CD14-positive monocyte (primary cell): ENCODE data around the gene PDE11A. TPM values are rescaled to one million over a fixed set of nuclear protein-coding genes. Genes with fewer than 3 reads are reported as not detected.

Experiments used
- DNase-seq, 3 donors: peaks; one replicate each; pipeline ENCODE4 v3.0.0-alpha.2; 2011 to 2022
- H2AFZ ChIP-seq: 2 replicates; pipeline ENCODE4 v1.6.0; 2012; ENCODE audit warnings: mild to moderate bottlenecking, low read depth, low read length, inconsistent platforms; ENCODE audit not compliant: insufficient read depth, poor library complexity, severe bottlenecking
- H3K27ac ChIP-seq, 2 donors: 1 replicate in 1 of 2; 2 replicates in 1 of 2; pipeline ENCODE4 v1.5.1; 2012 to 2013; ENCODE audit warnings: low read length in 2 of 2, control low read depth in 1 of 2, inconsistent platforms in 1 of 2, low read depth in 1 of 2, mild to moderate bottlenecking in 1 of 2
- H3K27me3 ChIP-seq, 2 donors: one replicate each; pipeline versions ENCODE4 v1.6.0 to v1.6.1; 2011 to 2013; ENCODE audit warnings: low read length in 2 of 2; ENCODE audit not compliant: control insufficient read depth in 2 of 2, insufficient read depth in 2 of 2
- H3K36me3 ChIP-seq, 2 donors: replicated peaks in 1 of 2; 1 replicate in 1 of 2; 2 replicates in 1 of 2; pipeline versions ENCODE4 v1.5.1 to v1.6.1; 2012 to 2013; ENCODE audit warnings: low read length in 2 of 2, control low read depth in 1 of 2, inconsistent platforms in 1 of 2, mild to moderate bottlenecking in 1 of 2; ENCODE audit not compliant: insufficient read depth in 2 of 2, control insufficient read depth in 1 of 2
- H3K4me1 ChIP-seq, 2 donors: 1 replicate in 1 of 2; 2 replicates in 1 of 2; pipeline versions ENCODE4 v1.5.1 to v1.6.1; 2012 to 2013; ENCODE audit warnings: low read length in 2 of 2, control low read depth in 1 of 2, inconsistent platforms in 1 of 2, mild to moderate bottlenecking in 1 of 2, moderate library complexity in 1 of 2; ENCODE audit not compliant: insufficient read depth in 2 of 2, control insufficient read depth in 1 of 2
- H3K4me2 ChIP-seq: replicated peaks from 2 replicates; pipeline ENCODE3; 2012; ENCODE audit warnings: low read length, moderate library complexity, mild to moderate bottlenecking; ENCODE audit not compliant: poor library complexity, severe bottlenecking; ENCODE audit errors: extremely low read depth
- H3K4me3 ChIP-seq, 3 experiments: fragments of 200-600 bp in 1 of 3; sonication (generic) in 1 of 3; replicated peaks in 1 of 3; 1 replicate in 2 of 3; 2 replicates in 1 of 3; pipeline ENCODE4 v1.5.1; 2011 to 2013; ENCODE audit warnings: low read length in 3 of 3, mild to moderate bottlenecking in 3 of 3, control low read depth in 2 of 3, low read depth in 2 of 3, inconsistent platforms in 1 of 3, moderate library complexity in 1 of 3
- H3K79me2 ChIP-seq: 2 replicates; pipeline ENCODE4 v1.6.0; 2012; ENCODE audit warnings: mild to moderate bottlenecking, control low read depth, inconsistent platforms, low read length, moderate library complexity; ENCODE audit not compliant: insufficient read depth
- H3K9ac ChIP-seq: 2 replicates; pipeline ENCODE4 v1.6.0; 2017; ENCODE audit warnings: low read length, mild to moderate bottlenecking; ENCODE audit not compliant: insufficient read depth, poor library complexity, severe bottlenecking
- H3K9me3 ChIP-seq, 2 donors: replicated peaks in 1 of 2; 1 replicate in 1 of 2; 2 replicates in 1 of 2; pipeline versions ENCODE4 v1.5.1 to v1.6.1; 2012 to 2013; ENCODE audit warnings: low read length in 2 of 2, control low read depth in 1 of 2; ENCODE audit not compliant: control insufficient read depth in 1 of 2, insufficient read depth in 1 of 2
- H4K20me1 ChIP-seq: 2 replicates; pipeline ENCODE4 v1.6.0; 2012; ENCODE audit warnings: mild to moderate bottlenecking, low read length, control low read depth, moderate library complexity; ENCODE audit not compliant: insufficient read depth
- H3K27ac Mint-ChIP-seq, 7 donors: one replicate each; pipeline ENCODE4 v1.8.0; 2020; ENCODE audit warnings: mild to moderate bottlenecking in 7 of 7, mixed read lengths in 7 of 7, moderate library complexity in 6 of 7, inconsistent platforms in 2 of 7
- H3K27me3 Mint-ChIP-seq, 3 donors: one replicate each; pipeline ENCODE4 v1.8.0; 2021 to 2022; ENCODE audit warnings: low read depth in 3 of 3, mild to moderate bottlenecking in 3 of 3, mixed read lengths in 3 of 3, moderate library complexity in 3 of 3, inconsistent platforms in 1 of 3
- H3K36me3 Mint-ChIP-seq, 2 donors: one replicate each; pipeline ENCODE4 v1.8.0; 2020; ENCODE audit warnings: mixed read lengths in 2 of 2, inconsistent platforms in 1 of 2, mild to moderate bottlenecking in 1 of 2
- H3K4me1 Mint-ChIP-seq: one replicate; pipeline ENCODE4 v1.8.0; 2020; ENCODE audit warnings: mild to moderate bottlenecking, mixed read lengths
- H3K4me3 Mint-ChIP-seq, 2 donors: one replicate each; pipeline ENCODE4 v1.8.0; 2020; ENCODE audit warnings: mild to moderate bottlenecking in 2 of 2, mixed read lengths in 2 of 2, moderate library complexity in 1 of 2
- H3K9me3 Mint-ChIP-seq, 7 donors: one replicate each; pipeline ENCODE4 v1.8.0; 2020 to 2022; ENCODE audit warnings: mixed read lengths in 7 of 7, mild to moderate bottlenecking in 6 of 7, moderate library complexity in 6 of 7, inconsistent platforms in 2 of 7
- WGBS: methylation state at CpG from one replicate; pipeline ENCODE4 v1.1.5; 2013; ENCODE audit warnings: missing lambda C conversion rate; ENCODE audit not compliant: insufficient coverage; 5-methylcytosine and 5-hydroxymethylcytosine counted together
- intact Hi-C, 2 donors: fragments of 100-400 bp; cut with micrococcal nuclease; formaldehyde crosslinking; loops; one replicate each; pipeline versions ENCODE4 v1.15.0 to v1.15.1; 2023
- polyA plus RNA-seq, 3 donors: library from polyadenylated mRNA; depleted of rRNA in 1 of 3; unstranded in 2 of 3; stranded (reverse) in 1 of 3; fragments of 300-500 nt in 2 of 3; fragments of >200 nt in 1 of 3; fragmentation: Illumina TruSeq in 2 of 3; gene quantifications; 1 replicate in 2 of 3; 2 replicates in 1 of 3; pipeline ENCODE4 v1.2.3, GENCODE V29; 2012 to 2021
- TF ChIP-seq, protein P1 (sequence below): fragments of 200-600 bp; IDR thresholded peaks from one replicate; pipeline ENCODE4 v1.8.0; 2022; ENCODE audit warnings: antibody characterized with exemption, mild to moderate bottlenecking

PDE11A gene
- polyA plus RNA-seq, 3 donors: not detected

DNA sequence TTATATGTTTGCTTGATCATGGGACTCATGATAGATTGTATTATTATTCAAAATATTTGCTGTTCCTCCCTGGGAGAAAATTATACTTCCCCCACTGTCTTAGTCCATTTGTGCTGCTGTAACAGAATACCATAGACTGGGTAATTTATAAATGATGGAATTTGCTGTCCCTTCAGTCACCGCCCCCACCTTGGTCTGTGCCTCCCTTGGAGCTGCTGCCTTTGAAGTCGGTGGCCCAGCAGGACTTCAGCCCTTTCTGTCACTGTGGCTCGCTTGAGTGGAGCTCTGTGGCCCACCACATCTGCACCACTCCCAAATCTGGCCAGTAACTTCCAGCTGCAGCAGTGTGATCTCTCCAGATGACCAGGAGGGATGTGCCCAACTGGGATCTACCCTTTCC lies 479.2 kb downstream of the PDE11A start:
- H3K27me3 Mint-ChIP-seq: peaks cover 0 to 7% (median 0%) of the 10 kb centered on the region in 3 donors
- no peaks in the 10 kb centered on the region for H3K79me2 ChIP-seq
- H3K27ac ChIP-seq: no peak overlapping the region
- no peak for DNase-seq
- H3K4me2 ChIP-seq: no peak overlapping the region
- no peaks in the 10 kb centered on the region for H3K4me1 ChIP-seq
- no peaks in the 10 kb centered on the region for H3K27me3 ChIP-seq
- H4K20me1 ChIP-seq: no peaks in the 10 kb centered on the region
- TF ChIP-seq, protein P1, sequence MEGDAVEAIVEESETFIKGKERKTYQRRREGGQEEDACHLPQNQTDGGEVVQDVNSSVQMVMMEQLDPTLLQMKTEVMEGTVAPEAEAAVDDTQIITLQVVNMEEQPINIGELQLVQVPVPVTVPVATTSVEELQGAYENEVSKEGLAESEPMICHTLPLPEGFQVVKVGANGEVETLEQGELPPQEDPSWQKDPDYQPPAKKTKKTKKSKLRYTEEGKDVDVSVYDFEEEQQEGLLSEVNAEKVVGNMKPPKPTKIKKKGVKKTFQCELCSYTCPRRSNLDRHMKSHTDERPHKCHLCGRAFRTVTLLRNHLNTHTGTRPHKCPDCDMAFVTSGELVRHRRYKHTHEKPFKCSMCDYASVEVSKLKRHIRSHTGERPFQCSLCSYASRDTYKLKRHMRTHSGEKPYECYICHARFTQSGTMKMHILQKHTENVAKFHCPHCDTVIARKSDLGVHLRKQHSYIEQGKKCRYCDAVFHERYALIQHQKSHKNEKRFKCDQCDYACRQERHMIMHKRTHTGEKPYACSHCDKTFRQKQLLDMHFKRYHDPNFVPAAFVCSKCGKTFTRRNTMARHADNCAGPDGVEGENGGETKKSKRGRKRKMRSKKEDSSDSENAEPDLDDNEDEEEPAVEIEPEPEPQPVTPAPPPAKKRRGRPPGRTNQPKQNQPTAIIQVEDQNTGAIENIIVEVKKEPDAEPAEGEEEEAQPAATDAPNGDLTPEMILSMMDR: no peak
- H3K9me3 ChIP-seq: no peaks in the 10 kb centered on the region
- H3K4me3 ChIP-seq: no peak overlapping the region
- H2AFZ ChIP-seq: no peak overlapping the region
- intact Hi-C loops: no loop called here
- no peaks in the 10 kb centered on the region for H3K36me3 ChIP-seq
- no peak overlapping the region for H3K4me3 Mint-ChIP-seq
- peaks cover 0 to 1% (median 0%) of the 10 kb centered on the region in 7 donors for H3K9me3 Mint-ChIP-seq
- H3K4me1 Mint-ChIP-seq: peaks cover 4% of the 10 kb centered on the region
- no peak overlapping the region for H3K27ac Mint-ChIP-seq
- H3K9ac ChIP-seq: no peak overlapping the region
- WGBS: 82% methylated on average over 2 of the region's 3 CpGs
- H3K36me3 Mint-ChIP-seq: no peaks in the 10 kb centered on the region

DNA sequence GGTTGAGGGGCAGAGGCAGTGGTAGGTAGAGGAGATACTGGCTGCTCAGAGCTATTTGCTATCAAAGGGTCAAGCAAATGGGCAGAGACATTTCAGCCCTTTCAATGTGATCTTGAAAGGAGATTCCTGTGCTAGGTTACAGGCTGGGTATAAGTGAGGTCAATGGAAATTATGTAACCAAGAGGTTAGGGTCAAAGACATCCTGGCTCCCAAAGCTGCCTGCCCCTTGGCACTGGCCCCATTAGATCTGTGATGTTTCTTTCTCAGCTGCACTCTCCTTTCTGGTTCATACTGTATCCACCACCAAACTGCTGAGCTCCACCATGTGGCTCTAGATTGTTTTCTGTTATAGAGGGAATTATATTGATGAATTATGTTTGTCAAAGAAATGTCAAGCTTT lies 479.6 kb downstream of the PDE11A start:
- peaks cover 0 to 7% (median 0%) of the 10 kb centered on the region in 3 donors for H3K27me3 Mint-ChIP-seq
- H3K27ac Mint-ChIP-seq: no peak overlapping the region
- H3K36me3 ChIP-seq: no peaks in the 10 kb centered on the region
- no peak overlapping the region for H3K4me3 ChIP-seq
- H4K20me1 ChIP-seq: no peaks in the 10 kb centered on the region
- no peak overlapping the region for H3K27ac ChIP-seq
- H3K9ac ChIP-seq: no peak overlapping the region
- peaks cover 4% of the 10 kb centered on the region for H3K4me1 Mint-ChIP-seq
- H3K79me2 ChIP-seq: no peaks in the 10 kb centered on the region
- peaks cover 0 to 1% (median 0%) of the 10 kb centered on the region in 7 donors for H3K9me3 Mint-ChIP-seq
- TF ChIP-seq, protein P1: no peak
- H3K4me1 ChIP-seq: no peaks in the 10 kb centered on the region
- H3K4me3 Mint-ChIP-seq: no peak overlapping the region
- no peaks in the 10 kb centered on the region for H3K9me3 ChIP-seq
- no peaks in the 10 kb centered on the region for H3K27me3 ChIP-seq
- intact Hi-C loops: no loop called here
- H2AFZ ChIP-seq: no peak overlapping the region
- DNase-seq: no peak
- no peak overlapping the region for H3K4me2 ChIP-seq
- H3K36me3 Mint-ChIP-seq: no peaks in the 10 kb centered on the region
